ENCODE measurements around the gene RNF13.
"Not testable (repeated sequence)": the region's sequence is repeated elsewhere in the genome, so short reads cannot be mapped to it uniquely, and the experiment has no call there.

Gene RNF13

GRCh38 chr3:149957361-149958125 is 144.5 kb downstream of the RNF13 start:
- no peak for DNase-seq (ENCODE audit: low read depth)

GRCh38 chr3:149958171-149958796 is 145.3 kb downstream of the RNF13 start:
- DNase-seq (ENCODE audit: low read depth), result no peak

- peak; percentile 32 for DNase-seq (ENCODE audit: low read depth)
These were observed 146.4 kb downstream of the RNF13 start for GRCh38 chr3:149959443-149959842.

GRCh38 chr3:149963485-149963884 is 150.5 kb downstream of the RNF13 start:
- DNase-seq (ENCODE audit: low read depth), result no peak

DNA sequence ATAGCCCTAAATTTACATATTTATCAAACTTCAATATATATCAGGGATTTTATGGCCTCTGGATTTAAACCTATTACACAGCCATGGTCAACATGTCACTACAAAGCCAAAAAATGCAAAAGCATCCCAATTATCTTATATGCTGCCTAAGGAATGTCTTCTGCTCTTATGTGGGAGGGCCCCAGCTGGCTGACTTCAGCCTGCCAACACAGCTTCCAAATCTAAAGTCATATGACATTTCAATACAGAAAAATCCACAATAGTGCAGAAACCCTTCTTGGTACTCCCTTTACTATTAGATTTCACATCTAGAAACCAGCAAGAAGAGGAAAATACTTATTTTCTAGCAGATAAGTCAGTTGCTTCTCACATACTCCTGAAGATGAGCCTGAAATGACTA is 151.3 kb downstream of the RNF13 start:
- peak; percentile 34 for DNase-seq (ENCODE audit: low read depth)

DNA sequence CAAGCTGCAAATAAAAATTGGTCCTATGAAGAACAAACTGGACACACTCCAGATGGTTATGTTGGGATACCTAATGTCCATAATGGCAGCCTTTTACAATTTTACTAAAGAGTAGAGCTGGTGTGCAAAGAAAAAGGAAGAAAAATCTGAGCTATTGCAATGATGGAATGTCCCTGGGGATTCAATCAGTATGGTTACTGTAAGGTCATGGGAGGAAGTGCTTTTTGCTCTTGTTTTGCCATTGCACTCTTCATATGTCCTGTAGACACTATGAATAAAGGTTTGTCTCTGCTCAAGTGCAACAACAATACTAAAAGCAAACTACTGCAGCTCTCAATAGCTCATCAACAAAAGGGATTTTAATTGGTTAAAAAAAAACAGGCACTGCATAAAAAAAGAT is 152.3 kb downstream of the RNF13 start:
- DNase-seq (ENCODE audit: low read depth), result peak; percentile 56

DNA sequence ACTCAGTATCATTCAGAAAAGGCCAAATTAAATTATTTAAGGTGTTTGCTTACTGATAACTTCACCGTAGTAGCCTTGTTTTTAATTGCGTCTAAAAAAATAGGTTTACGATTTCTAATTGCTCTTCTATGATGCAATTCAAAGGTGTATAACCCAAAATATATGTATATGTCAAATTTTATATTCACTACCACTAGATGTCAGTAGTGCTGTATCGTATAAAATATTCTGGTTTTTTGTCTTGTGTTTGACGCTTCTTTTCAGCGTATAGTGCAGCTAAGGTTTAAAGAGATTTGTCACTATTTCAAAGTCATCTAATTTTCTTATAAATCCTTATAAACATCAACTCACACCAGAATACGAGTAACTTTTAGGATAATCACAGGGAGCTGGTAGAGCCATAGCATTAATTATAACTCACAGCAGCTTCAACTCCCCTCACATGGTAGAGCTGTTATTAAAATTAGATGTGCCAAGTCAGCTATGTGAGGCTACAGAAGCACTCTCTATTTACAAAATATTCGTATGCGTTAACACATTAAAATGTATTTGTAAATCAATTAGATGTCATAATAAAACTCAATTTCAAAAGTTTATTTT is 154.2 kb downstream of the RNF13 start:
- DNase-seq (ENCODE audit: low read depth), result peak; percentile 40

DNA sequence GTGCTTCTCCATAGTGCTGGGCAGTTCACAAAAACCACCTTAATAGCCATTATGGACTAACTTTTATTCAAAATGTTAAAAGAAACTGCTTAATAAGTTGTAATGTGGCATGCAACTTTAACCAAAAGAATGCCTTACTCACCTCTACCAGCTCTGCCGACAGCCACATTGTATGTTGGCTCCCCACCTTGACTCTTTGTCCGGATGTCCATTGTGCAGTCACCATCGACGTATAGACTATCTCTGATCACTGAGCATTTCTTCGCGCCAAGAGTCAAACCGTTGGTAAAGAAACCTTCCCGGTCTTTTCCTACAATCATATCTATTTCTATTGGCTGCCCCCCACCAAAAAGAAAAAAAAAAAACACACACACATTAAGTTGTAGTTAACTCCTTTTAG is 155.2 kb downstream of the RNF13 start:
- DNase-seq (ENCODE audit: low read depth), result no peak

- peak; percentile 88 for DNase-seq (ENCODE audit: low read depth)
These were observed 156.3 kb downstream of the RNF13 start for GRCh38 chr3:149969110-149969939.

DNA sequence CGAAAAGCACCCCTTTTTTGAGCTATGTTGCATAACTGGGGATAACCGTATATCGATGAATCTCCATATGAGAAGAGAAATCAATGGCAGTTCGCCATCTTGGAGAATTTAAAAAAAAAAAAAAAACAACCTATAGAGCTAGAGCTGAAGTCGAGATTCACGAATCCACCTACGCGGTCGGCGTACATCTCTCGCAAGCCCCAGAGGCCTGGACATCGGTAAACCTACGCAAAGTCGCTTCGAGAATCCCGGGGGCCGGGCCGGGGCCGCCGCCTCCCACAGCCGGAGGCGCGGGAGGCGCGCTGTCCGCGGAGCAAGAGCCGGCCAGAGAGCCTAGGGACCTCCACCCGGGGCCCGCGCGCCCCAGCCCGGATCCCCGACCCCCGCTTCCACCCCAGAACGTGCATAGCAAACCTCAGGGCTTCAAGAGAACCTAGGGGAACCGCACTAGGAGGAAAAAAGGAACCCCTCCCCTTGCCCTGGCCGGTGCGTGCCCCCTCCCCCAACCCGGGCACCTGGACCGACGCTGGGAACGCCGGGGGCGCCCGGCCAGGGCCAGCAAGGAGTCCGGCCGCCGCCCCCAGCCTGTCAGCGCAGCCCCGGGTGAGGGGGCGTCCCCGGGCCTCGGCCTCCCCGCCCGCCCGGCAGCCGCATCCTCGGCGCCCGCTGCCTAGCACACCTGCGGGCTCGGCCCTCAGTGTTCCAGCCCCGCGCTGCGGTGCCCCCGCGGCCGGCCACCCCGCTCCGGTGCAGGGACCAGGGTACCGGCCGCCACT is 157.1 kb downstream of the RNF13 start:
- peak; percentile 82 for DNase-seq (ENCODE audit: low read depth)

DNA sequence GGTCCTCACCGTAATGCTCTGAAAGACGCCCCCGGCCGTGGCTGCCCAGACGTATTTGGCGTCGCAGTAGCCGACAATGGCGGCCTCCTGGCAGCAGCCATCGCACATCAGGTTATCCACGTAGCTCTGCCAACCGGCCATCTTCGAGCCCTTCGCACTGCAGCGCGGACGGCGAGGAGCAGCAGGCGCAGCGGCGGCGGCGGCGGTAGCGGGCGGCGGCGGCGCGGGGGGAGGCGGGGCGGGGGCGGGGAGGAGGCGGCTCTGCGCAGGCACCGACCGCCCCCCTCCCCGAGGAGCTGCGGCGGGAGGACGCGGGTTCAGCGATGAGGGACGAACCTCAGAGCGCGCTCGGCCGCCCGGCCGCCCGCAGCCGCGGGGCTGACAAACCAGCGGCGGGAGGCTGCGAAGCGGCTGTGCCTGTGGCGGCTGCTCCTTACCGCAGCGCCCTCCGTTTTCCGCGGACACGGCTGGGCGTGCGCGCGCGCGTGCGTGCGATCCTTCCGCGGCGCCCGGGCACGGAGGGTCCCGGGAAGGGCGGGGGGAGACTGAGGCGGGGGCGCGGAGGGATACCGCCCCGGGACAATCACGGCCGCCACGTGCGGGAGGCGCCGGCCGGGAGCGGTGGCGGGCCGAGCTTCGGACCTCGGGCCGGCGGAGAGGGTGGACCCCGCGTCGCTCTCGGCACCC is 157.8 kb downstream of the RNF13 start, which contains the start of gene PFN2:
Gene PFN2, minus strand, starts transcription at position 180 of the 687 bp plus-strand sequence. Its CDS starts 39 bp downstream, at position 141.
- DNase-seq (ENCODE audit: low read depth), result peak; percentile 94

GRCh38 chr3:149971403-149972075 is 158.5 kb downstream of the RNF13 start:
- DNase-seq (ENCODE audit: low read depth), result no peak

DNA sequence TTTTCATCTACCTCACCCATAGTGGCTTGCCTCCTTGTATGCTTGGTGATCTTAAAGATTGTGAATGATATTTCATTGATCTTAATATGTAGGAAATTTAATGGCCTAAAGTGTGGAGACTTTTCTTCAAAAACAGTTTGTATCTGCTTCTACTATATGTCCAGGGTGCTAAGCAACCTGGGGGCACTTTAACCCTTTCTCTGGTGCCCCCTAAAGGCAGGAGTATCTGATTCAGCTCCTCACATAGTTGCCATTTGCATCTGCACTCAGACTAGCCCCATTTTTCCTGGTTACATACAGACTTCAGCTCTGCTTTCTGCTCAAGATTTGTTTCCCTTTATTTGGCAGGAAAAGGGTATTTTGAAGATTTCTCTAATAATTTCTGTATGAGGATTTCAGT is 162.9 kb downstream of the RNF13 start:
- DNase-seq (ENCODE audit: low read depth), result no peak

DNA sequence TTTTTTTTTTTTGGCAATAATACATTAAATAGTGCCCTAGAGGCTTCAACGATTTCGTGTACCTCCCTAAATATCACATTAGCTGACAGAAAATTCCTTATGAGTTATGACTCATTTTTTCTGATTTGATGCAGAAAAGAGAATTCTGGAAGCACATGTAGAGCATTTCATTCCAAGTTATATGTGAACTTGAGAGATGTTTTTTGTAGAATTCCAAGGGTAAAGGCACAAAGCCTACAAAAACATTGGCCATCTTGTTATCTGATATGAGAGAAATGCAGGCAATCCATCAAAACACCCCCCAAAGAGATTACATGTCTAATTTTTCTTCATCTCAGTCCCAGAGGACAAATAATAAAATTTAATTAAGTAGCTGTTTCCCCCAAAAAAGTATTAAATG is 164.4 kb downstream of the RNF13 start:
- peak; percentile 46 for DNase-seq (ENCODE audit: low read depth)

DNA sequence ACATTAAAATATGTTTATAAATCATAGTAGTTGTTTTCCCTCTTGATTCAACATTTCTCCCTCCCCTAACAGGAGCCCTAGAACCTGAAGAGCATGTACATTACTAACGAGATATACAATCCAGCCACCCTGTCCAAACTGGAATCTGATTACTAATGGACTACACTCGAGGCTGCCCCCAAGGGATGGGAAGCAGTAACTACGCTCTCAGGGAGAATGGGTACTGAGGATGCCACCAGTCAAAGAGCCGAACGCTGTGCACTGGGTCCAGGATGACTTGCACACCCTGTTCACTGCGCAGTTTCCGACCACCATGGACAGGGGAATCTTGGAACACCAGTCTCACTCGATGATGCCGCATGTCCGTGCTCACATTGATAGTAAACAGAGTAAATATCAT is 169.0 kb downstream of the RNF13 start:
- not testable (repeated sequence) for DNase-seq (ENCODE audit: low read depth)

DNA sequence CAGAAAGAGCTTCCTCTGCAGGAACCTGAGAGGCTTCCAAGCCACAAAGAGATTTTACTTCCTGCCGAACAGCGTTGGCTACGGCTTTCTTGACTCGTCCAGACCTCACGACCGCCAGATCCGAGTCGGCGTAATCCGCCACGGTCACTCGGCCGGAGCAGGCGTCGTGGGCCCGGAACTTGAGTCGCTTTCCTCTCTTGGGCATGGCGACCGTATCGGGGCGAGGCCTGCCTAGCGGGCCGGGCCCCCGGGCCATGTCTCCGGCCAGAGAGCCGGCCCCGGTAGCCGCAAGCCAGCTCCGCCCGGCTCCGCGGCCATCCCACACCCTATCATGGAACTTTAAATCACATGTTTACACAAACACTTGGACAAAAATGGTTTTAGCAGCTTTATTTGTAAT is 170.0 kb downstream of the RNF13 start:
- DNase-seq (ENCODE audit: low read depth), result not testable (repeated sequence)

GRCh38 chr3:149983628-149984027 is 170.6 kb downstream of the RNF13 start:
- DNase-seq (ENCODE audit: low read depth), result no peak

- DNase-seq (ENCODE audit: low read depth), result no peak
These were observed 176.3 kb downstream of the RNF13 start for GRCh38 chr3:149989307-149989706.

DNA sequence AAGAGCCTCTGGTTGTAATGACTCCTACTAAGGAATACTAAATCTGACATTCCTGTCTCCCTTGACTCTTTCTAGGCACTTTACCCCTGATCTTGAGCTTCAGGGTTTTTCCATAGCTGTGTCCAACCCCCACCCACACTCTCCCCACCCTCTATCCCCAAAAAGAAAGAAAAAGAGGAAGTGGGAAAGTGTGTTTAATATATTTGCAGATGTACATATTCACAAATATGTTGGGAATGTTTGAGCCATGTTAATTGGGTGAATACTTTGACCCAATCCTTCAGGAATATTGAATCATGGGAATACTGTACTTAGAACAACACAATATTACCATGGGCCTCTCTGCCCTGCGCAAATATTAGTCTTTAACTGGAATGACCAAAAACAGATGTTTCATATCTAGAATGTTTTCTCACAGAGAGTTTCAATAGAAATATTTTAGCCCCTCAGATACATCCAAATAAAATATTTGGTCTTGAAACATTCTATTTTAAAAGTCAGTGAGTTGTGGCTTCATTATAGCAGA is 177.5 kb downstream of the RNF13 start:
- no peak for DNase-seq (ENCODE audit: low read depth)

All from fibroblast of gingiva (primary cell).